HepG2 (cell line): Measurements from ENCODE around the gene ENDOG. TPM values are rescaled to one million over a fixed set of nuclear protein-coding genes. Genes with fewer than 3 reads are reported as not detected.

Experiments used
- FIP1L1 ChIP-seq: fragments of 200-400 bp; formaldehyde crosslinking; IDR thresholded peaks from 2 replicates; pipeline ENCODE4 v1.6.1; 2018; ENCODE audit warnings: low read depth, mild to moderate bottlenecking, low read length, moderate library complexity, borderline replicate concordance; ENCODE audit not compliant: insufficient read depth
- GATA4 ChIP-seq: sonication (generic); IDR thresholded peaks from 2 replicates; pipeline ENCODE4 v1.6.1; 2016; ENCODE audit warnings: antibody characterized with exemption, low read depth, borderline replicate concordance
- KAT7 ChIP-seq: IDR thresholded peaks from 2 replicates; pipeline ENCODE4 v1.6.1; 2018; ENCODE audit warnings: borderline replicate concordance, missing compliant biosample characterization
- NFIB ChIP-seq: sonication (generic); formaldehyde crosslinking; IDR thresholded peaks from 2 replicates; pipeline ENCODE4 v1.9.0; 2021; ENCODE audit warnings: missing genetic modification reagents, mild to moderate bottlenecking, borderline replicate concordance
- RBAK ChIP-seq: sonication (generic); formaldehyde crosslinking; IDR thresholded peaks from 2 replicates; pipeline ENCODE4 v1.5.1; 2020; ENCODE audit warnings: mild to moderate bottlenecking, missing genetic modification reagents
- RBM22 ChIP-seq: fragments of 200-400 bp; formaldehyde crosslinking; optimal IDR thresholded peaks from 2 replicates; pipeline ENCODE3; 2017; ENCODE audit warnings: mild to moderate bottlenecking, low read length, moderate library complexity
- TCF12 ChIP-seq, 2 experiments: fragments of 450-650 bp in 1 of 2; sonication (generic) in 1 of 2; formaldehyde crosslinking in 1 of 2; IDR thresholded peaks; 2 replicates each; pipeline versions ENCODE4 v1.6.1 to v1.8.0; 2017 to 2022; ENCODE audit warnings: antibody characterized with exemption in 1 of 2, mild to moderate bottlenecking in 1 of 2, missing genetic modification reagents in 1 of 2, moderate library complexity in 1 of 2
- WIZ ChIP-seq: sonication (generic); formaldehyde crosslinking; IDR thresholded peaks from 2 replicates; pipeline ENCODE4 v1.5.1; 2020; ENCODE audit warnings: mild to moderate bottlenecking, missing genetic modification reagents
- ZNF547 ChIP-seq: sonication (generic); formaldehyde crosslinking; IDR thresholded peaks from 2 replicates; pipeline ENCODE4 v1.5.1; 2020; ENCODE audit warnings: mild to moderate bottlenecking, missing genetic modification reagents
- ZSCAN29 ChIP-seq: sonication (generic); formaldehyde crosslinking; conservative IDR thresholded peaks from 2 replicates; pipeline ENCODE4 v1.4.0; 2020; ENCODE audit warnings: mild to moderate bottlenecking, missing genetic modification reagents
- polyA plus RNA-seq, 8 experiments: library from polyadenylated mRNA; depleted of rRNA in 3 of 8; stranded (reverse) in 7 of 8; unstranded in 1 of 8; fragments of >200 nt; fragmentation: Illumina TruSeq in 4 of 8; extraction: Trizol in 4 of 8; gene quantifications; 2 replicates each; pipeline versions ENCODE4 v1.2.1 to v1.2.3, GENCODE V29; 2011 to 2016; ENCODE audit warnings: low read depth in 4 of 8, missing spikeins in 1 of 8, mixed read lengths in 1 of 8; ENCODE audit not compliant: insufficient read depth in 1 of 8
- total RNA-seq, 5 experiments: library from RNA; depleted of rRNA; stranded (reverse); fragments of >200 nt; fragmentation: Illumina TruSeq; extraction: Trizol; gene quantifications; 2 replicates each; pipeline ENCODE4 v1.2.3, GENCODE V29; 2016; ENCODE audit warnings: low read depth in 1 of 5
- TF ChIP-seq, protein P1 (sequence below): sonication (generic); formaldehyde crosslinking; IDR thresholded peaks from 2 replicates; pipeline ENCODE4 v1.9.0; 2021; ENCODE audit warnings: missing genetic modification reagents, borderline replicate concordance
- TF ChIP-seq, protein P2 (sequence below): sonication (generic); formaldehyde crosslinking; IDR thresholded peaks from 2 replicates; pipeline ENCODE4 v1.5.0; 2020; ENCODE audit warnings: mild to moderate bottlenecking, missing genetic modification reagents
- TF ChIP-seq, protein P3 (sequence below): sonication (generic); formaldehyde crosslinking; conservative IDR thresholded peaks from 2 replicates; pipeline ENCODE4 v1.5.0; 2020; ENCODE audit warnings: missing genetic modification reagents
- TF ChIP-seq, protein P4 (sequence below): sonication (generic); formaldehyde crosslinking; IDR thresholded peaks from 2 replicates; pipeline ENCODE4 v1.4.0; 2020; ENCODE audit warnings: missing genetic modification reagents
- TF ChIP-seq, protein P5 (sequence below): sonication (generic); formaldehyde crosslinking; IDR thresholded peaks from 2 replicates; pipeline ENCODE4 v1.9.0; 2021; ENCODE audit warnings: missing genetic modification reagents, borderline replicate concordance
- TF ChIP-seq, protein P6 (sequence below): sonication (generic); formaldehyde crosslinking; IDR thresholded peaks from 2 replicates; pipeline ENCODE4 v1.8.1; 2023; ENCODE audit warnings: mild to moderate bottlenecking, inconsistent platforms, moderate library complexity, missing genetic modification reagents, borderline replicate concordance

The ENDOG gene
- total and polyA plus RNA-seq, 2 of the 13 experiments (the other 11 are each of a cell fraction or from before 2014, with no cell fraction given), result 26.3 to 28.8 TPM

DNA sequence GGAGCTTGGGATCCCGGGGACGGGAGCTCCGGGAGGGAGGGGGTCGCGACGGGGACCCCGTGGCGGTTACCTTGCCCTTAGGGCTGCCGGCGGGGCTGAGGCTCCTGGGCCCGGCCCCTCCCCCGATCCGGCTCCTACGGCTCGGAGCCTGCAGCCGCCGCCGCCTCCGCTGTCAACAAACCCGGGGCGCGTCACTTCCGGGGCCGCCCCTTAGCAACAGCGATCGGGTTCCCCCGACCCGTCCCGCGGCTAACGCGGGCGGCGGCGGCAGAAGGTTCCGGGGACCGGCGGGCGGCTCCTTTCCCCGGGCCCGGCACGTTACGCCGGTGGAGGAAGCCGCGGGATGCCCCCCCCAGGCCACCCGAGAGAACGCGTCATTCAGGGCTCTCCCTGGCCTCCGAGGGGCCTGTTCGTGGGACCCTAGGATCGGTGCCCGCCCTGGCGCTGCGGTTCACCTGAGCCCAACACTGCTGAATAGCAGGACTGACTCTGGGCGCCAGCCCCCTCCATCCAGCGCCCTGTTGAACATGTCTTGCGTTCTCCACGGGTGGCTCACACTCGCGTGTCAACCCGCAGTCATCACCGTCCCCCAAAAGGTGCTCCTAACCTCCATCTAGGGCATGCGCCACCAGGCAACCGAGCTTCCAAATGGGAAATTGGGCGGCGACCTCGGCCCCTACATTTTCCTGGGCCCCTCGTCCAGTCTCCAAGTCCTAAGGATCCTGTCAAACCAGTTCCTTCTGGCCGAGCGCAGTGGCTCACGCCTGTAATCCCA lies 46.4 kb upstream of the ENDOG start, which contains the start of gene ZER1 (continued):
- TF ChIP-seq, protein P1, sequence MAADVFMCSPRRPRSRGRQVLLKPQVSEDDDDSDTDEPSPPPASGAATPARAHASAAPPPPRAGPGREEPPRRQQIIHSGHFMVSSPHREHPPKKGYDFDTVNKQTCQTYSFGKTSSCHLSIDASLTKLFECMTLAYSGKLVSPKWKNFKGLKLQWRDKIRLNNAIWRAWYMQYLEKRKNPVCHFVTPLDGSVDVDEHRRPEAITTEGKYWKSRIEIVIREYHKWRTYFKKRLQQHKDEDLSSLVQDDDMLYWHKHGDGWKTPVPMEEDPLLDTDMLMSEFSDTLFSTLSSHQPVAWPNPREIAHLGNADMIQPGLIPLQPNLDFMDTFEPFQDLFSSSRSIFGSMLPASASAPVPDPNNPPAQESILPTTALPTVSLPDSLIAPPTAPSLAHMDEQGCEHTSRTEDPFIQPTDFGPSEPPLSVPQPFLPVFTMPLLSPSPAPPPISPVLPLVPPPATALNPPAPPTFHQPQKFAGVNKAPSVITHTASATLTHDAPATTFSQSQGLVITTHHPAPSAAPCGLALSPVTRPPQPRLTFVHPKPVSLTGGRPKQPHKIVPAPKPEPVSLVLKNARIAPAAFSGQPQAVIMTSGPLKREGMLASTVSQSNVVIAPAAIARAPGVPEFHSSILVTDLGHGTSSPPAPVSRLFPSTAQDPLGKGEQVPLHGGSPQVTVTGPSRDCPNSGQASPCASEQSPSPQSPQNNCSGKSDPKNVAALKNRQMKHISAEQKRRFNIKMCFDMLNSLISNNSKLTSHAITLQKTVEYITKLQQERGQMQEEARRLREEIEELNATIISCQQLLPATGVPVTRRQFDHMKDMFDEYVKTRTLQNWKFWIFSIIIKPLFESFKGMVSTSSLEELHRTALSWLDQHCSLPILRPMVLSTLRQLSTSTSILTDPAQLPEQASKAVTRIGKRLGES (CRISPR knock-in tag), result no peak
- TF ChIP-seq, protein P2, sequence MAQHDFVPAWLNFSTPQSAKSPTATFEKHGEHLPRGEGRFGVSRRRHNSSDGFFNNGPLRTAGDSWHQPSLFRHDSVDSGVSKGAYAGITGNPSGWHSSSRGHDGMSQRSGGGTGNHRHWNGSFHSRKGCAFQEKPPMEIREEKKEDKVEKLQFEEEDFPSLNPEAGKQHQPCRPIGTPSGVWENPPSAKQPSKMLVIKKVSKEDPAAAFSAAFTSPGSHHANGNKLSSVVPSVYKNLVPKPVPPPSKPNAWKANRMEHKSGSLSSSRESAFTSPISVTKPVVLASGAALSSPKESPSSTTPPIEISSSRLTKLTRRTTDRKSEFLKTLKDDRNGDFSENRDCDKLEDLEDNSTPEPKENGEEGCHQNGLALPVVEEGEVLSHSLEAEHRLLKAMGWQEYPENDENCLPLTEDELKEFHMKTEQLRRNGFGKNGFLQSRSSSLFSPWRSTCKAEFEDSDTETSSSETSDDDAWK (CRISPR knock-in tag), result no peak
- TF ChIP-seq KAT7 (CRISPR knock-in tag) (peak; percentile 83; the same call in 1 of the 2 replicates), RBM22 (no peak), GATA4 (no peak), RBAK (CRISPR knock-in tag) (no peak), FIP1L1 (no peak), NFIB (CRISPR knock-in tag) (no peak), WIZ (CRISPR knock-in tag) (no peak), ZNF547 (CRISPR knock-in tag) (peak; percentile 95), ZSCAN29 (CRISPR knock-in tag) (no peak), TCF12 (IDR thresholded peaks at IDR 0.05) (no peak), TCF12 (CRISPR knock-in tag; IDR thresholded peaks at IDR 0.05) (0 out of 2 replicates have a peak, but pooled peaks have one; percentile 70)
- TF ChIP-seq, protein P3, sequence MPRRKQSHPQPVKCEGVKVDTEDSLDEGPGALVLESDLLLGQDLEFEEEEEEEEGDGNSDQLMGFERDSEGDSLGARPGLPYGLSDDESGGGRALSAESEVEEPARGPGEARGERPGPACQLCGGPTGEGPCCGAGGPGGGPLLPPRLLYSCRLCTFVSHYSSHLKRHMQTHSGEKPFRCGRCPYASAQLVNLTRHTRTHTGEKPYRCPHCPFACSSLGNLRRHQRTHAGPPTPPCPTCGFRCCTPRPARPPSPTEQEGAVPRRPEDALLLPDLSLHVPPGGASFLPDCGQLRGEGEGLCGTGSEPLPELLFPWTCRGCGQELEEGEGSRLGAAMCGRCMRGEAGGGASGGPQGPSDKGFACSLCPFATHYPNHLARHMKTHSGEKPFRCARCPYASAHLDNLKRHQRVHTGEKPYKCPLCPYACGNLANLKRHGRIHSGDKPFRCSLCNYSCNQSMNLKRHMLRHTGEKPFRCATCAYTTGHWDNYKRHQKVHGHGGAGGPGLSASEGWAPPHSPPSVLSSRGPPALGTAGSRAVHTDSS (CRISPR knock-in tag), result no peak
- TF ChIP-seq, protein P4, sequence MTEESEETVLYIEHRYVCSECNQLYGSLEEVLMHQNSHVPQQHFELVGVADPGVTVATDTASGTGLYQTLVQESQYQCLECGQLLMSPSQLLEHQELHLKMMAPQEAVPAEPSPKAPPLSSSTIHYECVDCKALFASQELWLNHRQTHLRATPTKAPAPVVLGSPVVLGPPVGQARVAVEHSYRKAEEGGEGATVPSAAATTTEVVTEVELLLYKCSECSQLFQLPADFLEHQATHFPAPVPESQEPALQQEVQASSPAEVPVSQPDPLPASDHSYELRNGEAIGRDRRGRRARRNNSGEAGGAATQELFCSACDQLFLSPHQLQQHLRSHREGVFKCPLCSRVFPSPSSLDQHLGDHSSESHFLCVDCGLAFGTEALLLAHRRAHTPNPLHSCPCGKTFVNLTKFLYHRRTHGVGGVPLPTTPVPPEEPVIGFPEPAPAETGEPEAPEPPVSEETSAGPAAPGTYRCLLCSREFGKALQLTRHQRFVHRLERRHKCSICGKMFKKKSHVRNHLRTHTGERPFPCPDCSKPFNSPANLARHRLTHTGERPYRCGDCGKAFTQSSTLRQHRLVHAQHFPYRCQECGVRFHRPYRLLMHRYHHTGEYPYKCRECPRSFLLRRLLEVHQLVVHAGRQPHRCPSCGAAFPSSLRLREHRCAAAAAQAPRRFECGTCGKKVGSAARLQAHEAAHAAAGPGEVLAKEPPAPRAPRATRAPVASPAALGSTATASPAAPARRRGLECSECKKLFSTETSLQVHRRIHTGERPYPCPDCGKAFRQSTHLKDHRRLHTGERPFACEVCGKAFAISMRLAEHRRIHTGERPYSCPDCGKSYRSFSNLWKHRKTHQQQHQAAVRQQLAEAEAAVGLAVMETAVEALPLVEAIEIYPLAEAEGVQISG, result peak; percentile 94
- TF ChIP-seq, protein P5, sequence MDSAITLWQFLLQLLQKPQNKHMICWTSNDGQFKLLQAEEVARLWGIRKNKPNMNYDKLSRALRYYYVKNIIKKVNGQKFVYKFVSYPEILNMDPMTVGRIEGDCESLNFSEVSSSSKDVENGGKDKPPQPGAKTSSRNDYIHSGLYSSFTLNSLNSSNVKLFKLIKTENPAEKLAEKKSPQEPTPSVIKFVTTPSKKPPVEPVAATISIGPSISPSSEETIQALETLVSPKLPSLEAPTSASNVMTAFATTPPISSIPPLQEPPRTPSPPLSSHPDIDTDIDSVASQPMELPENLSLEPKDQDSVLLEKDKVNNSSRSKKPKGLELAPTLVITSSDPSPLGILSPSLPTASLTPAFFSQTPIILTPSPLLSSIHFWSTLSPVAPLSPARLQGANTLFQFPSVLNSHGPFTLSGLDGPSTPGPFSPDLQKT, result no peak
- TF ChIP-seq, protein P6, sequence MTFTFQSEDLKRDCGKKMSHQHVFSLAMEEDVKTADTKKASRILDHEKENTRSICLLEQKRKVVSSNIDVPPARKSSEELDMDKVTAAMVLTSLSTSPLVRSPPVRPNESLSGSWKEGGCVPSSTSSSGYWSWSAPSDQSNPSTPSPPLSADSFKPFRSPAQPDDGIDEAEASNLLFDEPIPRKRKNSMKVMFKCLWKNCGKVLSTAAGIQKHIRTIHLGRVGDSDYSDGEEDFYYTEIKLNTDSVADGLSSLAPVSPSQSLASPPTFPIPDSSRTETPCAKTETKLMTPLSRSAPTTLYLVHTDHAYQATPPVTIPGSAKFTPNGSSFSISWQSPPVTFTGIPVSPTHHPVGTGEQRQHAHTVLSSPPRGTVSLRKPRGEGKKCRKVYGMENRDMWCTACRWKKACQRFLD (CRISPR knock-in tag), result peak; percentile 36; the same call in 1 of the 2 replicates
